ENCODE measurements around the gene PBX4. TPM values are rescaled to one million over a fixed set of nuclear protein-coding genes. Genes with fewer than 3 reads are reported as not detected.

The PBX4 gene
- total RNA-seq, 1 donor from 2014 or later, result 0.93 TPM

DNA sequence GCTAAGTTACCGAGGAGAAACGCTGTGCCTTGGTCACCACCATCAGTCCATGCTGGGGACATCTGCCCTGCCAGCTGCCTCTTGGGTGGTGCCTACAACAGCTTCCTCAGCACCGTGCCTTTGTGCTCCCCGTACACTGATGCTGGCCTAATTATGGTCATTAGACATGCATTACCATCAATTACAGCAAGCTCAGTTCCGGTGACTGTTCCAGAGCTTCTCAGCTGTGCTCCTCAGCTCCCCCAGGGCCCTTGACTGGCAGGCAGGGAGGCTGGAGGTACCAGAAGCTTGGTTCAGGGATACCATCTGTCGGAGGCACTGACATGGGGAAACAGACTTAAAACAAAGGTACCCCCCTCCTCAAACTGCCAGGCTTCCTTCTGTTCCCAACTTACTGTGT, 40.2 kb downstream of the PBX4 start:
- H3K4me1 ChIP-seq (ENCODE audit: insufficient read depth, low read length), result no peaks in the 10 kb centered on the region
- H3K36me3 Mint-ChIP-seq (ENCODE audit: low read depth, unreplicated experiment), result peaks cover 2% of the 10 kb centered on the region
- no peak for FAIRE-seq
- H2AFZ ChIP-seq (ENCODE audit: low read depth, low read length), result no peak overlapping the region
- H3K9ac ChIP-seq (ENCODE audit: low read length), result no peak overlapping the region
- no peak overlapping the region for H3K4me2 ChIP-seq (ENCODE audit: low read length)
- no peaks in the 10 kb centered on the region for H3K27me3 ChIP-seq (ENCODE audit: insufficient read depth, low read length)
- no peak overlapping the region for H3K4me3 Mint-ChIP-seq (ENCODE audit: unreplicated experiment)
- no peaks in the 10 kb centered on the region for H3K79me2 ChIP-seq (ENCODE audit: insufficient read depth, low read length)
- H3K36me3 ChIP-seq (ENCODE audit: insufficient read depth, low read length), result no peaks in the 10 kb centered on the region
- no peaks in the 10 kb centered on the region for H3K9me3 ChIP-seq (ENCODE audit: insufficient read depth, low read depth, low read length)
- no peak for TF ChIP-seq EZH2 (IDR thresholded peaks at IDR 0.05; ENCODE audit: insufficient read depth, low read length)
- TF ChIP-seq, protein P1, sequence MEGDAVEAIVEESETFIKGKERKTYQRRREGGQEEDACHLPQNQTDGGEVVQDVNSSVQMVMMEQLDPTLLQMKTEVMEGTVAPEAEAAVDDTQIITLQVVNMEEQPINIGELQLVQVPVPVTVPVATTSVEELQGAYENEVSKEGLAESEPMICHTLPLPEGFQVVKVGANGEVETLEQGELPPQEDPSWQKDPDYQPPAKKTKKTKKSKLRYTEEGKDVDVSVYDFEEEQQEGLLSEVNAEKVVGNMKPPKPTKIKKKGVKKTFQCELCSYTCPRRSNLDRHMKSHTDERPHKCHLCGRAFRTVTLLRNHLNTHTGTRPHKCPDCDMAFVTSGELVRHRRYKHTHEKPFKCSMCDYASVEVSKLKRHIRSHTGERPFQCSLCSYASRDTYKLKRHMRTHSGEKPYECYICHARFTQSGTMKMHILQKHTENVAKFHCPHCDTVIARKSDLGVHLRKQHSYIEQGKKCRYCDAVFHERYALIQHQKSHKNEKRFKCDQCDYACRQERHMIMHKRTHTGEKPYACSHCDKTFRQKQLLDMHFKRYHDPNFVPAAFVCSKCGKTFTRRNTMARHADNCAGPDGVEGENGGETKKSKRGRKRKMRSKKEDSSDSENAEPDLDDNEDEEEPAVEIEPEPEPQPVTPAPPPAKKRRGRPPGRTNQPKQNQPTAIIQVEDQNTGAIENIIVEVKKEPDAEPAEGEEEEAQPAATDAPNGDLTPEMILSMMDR (IDR thresholded peaks at IDR 0.05; ENCODE audit: insufficient read depth, low read depth, low read length), result no peak
- H3K4me3 ChIP-seq (ENCODE audit: insufficient read depth, low read depth, low read length), result no peak overlapping the region
- H4K20me1 ChIP-seq (ENCODE audit: insufficient read depth, low read length), result no peaks in the 10 kb centered on the region
- no peak overlapping the region for H3K27ac Mint-ChIP-seq (ENCODE audit: unreplicated experiment)
- peaks cover 12% of the 10 kb centered on the region for H3K27me3 Mint-ChIP-seq (ENCODE audit: low read depth, unreplicated experiment)
- no peaks in the 10 kb centered on the region for H3K4me1 Mint-ChIP-seq (ENCODE audit: low read depth, unreplicated experiment)
- H3K9me3 Mint-ChIP-seq (ENCODE audit: unreplicated experiment), result no peaks in the 10 kb centered on the region
- no peak for DNase-seq (ENCODE audit: low read depth)
- H3K27ac ChIP-seq (ENCODE audit: low read depth, low read length), result no peak overlapping the region

DNA sequence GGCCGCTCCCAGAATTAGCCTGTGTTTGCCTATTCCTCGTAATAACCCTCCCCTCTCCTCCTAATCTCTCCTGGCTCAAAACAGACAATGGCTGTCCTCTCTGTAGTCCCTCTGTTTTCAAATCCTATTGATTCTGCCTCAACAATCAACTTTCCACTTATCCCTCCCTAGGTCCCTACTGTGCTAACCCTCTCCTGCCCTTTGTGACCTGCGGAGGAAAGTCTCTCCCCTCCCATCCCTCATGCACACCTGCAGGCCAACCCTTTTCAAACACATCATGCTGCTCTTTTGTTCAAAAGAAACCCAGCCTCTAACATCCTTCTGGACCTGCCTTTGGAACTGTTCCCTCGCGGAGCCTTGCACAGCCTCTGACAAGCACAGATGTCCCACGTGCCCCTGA, 43.1 kb downstream of the PBX4 start:
- Histone ChIP-seq H4K20me1 (ENCODE audit: insufficient read depth, low read length) (no peaks in the 10 kb centered on the region), H3K36me3 (ENCODE audit: insufficient read depth, low read length) (no peaks in the 10 kb centered on the region), H3K27me3 (ENCODE audit: insufficient read depth, low read length) (no peaks in the 10 kb centered on the region), H3K9ac (ENCODE audit: low read length) (no peak overlapping the region), H3K4me1 (ENCODE audit: insufficient read depth, low read length) (no peaks in the 10 kb centered on the region), H3K4me2 (ENCODE audit: low read length) (no peak overlapping the region), H3K4me3 (ENCODE audit: insufficient read depth, low read depth, low read length) (no peak overlapping the region), H3K9me3 (ENCODE audit: insufficient read depth, low read depth, low read length) (no peaks in the 10 kb centered on the region), H2AFZ (ENCODE audit: low read depth, low read length) (no peak overlapping the region), H3K79me2 (ENCODE audit: insufficient read depth, low read length) (no peaks in the 10 kb centered on the region), H3K27ac (ENCODE audit: low read depth, low read length) (no peak overlapping the region)
- DNase-seq (ENCODE audit: low read depth) (no peak), FAIRE-seq (no peak)
- H3K4me3 Mint-ChIP-seq (ENCODE audit: unreplicated experiment), result no peak overlapping the region
- peaks cover 2% of the 10 kb centered on the region for H3K36me3 Mint-ChIP-seq (ENCODE audit: low read depth, unreplicated experiment)
- TF ChIP-seq EZH2 (IDR thresholded peaks at IDR 0.05; ENCODE audit: insufficient read depth, low read length), result no peak
- TF ChIP-seq, protein P1 (IDR thresholded peaks at IDR 0.05; ENCODE audit: insufficient read depth, low read depth, low read length), result no peak
- H3K9me3 Mint-ChIP-seq (ENCODE audit: unreplicated experiment), result no peaks in the 10 kb centered on the region
- no peaks in the 10 kb centered on the region for H3K4me1 Mint-ChIP-seq (ENCODE audit: low read depth, unreplicated experiment)
- H3K27ac Mint-ChIP-seq (ENCODE audit: unreplicated experiment), result no peak overlapping the region
- H3K27me3 Mint-ChIP-seq (ENCODE audit: low read depth, unreplicated experiment), result peaks cover 3% of the 10 kb centered on the region

DNA sequence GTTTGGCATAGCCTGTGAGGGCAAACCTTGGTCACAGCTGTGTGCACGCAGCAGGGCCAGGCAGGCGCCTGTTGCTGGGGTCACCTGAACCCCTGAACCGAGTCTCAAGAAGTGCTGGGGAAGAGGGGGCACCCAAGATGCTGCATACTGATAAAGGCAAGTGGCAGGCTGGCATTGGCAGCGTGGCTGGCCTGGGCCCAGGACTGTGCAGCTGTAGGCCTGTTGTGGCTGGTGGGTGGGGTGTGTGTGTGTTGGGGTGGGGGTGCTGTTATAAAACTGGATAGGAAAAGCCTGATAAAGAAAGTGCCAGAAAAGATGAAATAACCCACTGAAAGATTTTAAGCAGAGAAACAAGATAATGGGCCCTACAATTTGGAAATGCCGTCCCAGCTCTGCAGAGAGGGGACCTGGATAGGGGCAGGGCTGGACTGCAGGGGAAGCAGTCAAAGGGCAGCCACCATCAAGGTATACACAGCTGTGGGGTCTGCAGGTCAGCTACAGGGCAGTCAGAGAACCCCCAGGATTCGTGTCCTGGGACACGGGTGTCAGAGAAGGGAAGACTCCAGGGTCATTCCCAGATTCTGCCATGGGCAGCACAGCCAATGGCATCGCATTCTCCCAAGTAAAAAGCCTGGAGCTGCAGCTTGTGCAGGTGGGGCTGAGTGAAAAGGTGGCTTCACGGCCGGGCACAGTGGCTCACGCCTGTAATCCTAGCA, 47.3 kb downstream of the PBX4 start:
- no peak overlapping the region for H3K4me2 ChIP-seq (ENCODE audit: low read length)
- no peak for DNase-seq (ENCODE audit: low read depth)
- H3K36me3 Mint-ChIP-seq (ENCODE audit: low read depth, unreplicated experiment), result peaks cover 7% of the 10 kb centered on the region
- H3K4me3 ChIP-seq (ENCODE audit: insufficient read depth, low read depth, low read length), result no peak overlapping the region
- no peaks in the 10 kb centered on the region for H4K20me1 ChIP-seq (ENCODE audit: insufficient read depth, low read length)
- H3K27me3 Mint-ChIP-seq (ENCODE audit: low read depth, unreplicated experiment), result peaks cover 9% of the 10 kb centered on the region
- peaks cover 1% of the 10 kb centered on the region for H3K4me1 ChIP-seq (ENCODE audit: insufficient read depth, low read length)
- H3K36me3 ChIP-seq (ENCODE audit: insufficient read depth, low read length), result no peaks in the 10 kb centered on the region
- H3K27me3 ChIP-seq (ENCODE audit: insufficient read depth, low read length), result no peaks in the 10 kb centered on the region
- no peak for TF ChIP-seq EZH2 (IDR thresholded peaks at IDR 0.05; ENCODE audit: insufficient read depth, low read length)
- TF ChIP-seq, protein P1 (IDR thresholded peaks at IDR 0.05; ENCODE audit: insufficient read depth, low read depth, low read length), result no peak
- H3K4me3 Mint-ChIP-seq (ENCODE audit: unreplicated experiment), result no peak overlapping the region
- peaks cover 12% of the 10 kb centered on the region for H3K9me3 Mint-ChIP-seq (ENCODE audit: unreplicated experiment)
- no peaks in the 10 kb centered on the region for H3K9me3 ChIP-seq (ENCODE audit: insufficient read depth, low read depth, low read length)
- no peak overlapping the region for H3K27ac Mint-ChIP-seq (ENCODE audit: unreplicated experiment)
- no peak overlapping the region for H3K9ac ChIP-seq (ENCODE audit: low read length)
- FAIRE-seq, result no peak
- H3K4me1 Mint-ChIP-seq (ENCODE audit: low read depth, unreplicated experiment), result peaks cover under 1% of the 10 kb centered on the region
- no peaks in the 10 kb centered on the region for H3K79me2 ChIP-seq (ENCODE audit: insufficient read depth, low read length)
- no peak overlapping the region for H2AFZ ChIP-seq (ENCODE audit: low read depth, low read length)
- H3K27ac ChIP-seq (ENCODE audit: low read depth, low read length), result no peak overlapping the region

Data from astrocyte (in vitro differentiated cells and primary cell).